Esophagus muscularis mucosa (tissue), 4 donors: Measurements from ENCODE around the gene MTUS2. TPM values are rescaled to one million over a fixed set of nuclear protein-coding genes. Genes with fewer than 3 reads are reported as not detected.

Source experiments
- DNase-seq: peaks from one replicate; pipeline ENCODE4 v3.0.0-alpha.2; 2017; ENCODE audit errors: extremely low spot score
- H3K27ac ChIP-seq, 4 donors: fragments of 200-600 bp; sonication (generic); replicated peaks in 1 of 4; 1 replicate in 3 of 4; 2 replicates in 1 of 4; pipeline ENCODE4 v1.5.1; 2016 to 2019; ENCODE audit warnings: mild to moderate bottlenecking in 1 of 4
- H3K27me3 ChIP-seq, 4 donors: fragments of 200-600 bp; sonication (generic); one replicate each; pipeline versions ENCODE4 v1.5.1 to v1.6.0; 2016 to 2019
- H3K36me3 ChIP-seq, 4 donors: fragments of 200-600 bp; sonication (generic); one replicate each; pipeline ENCODE4 v1.5.1; 2016 to 2019
- H3K4me1 ChIP-seq, 4 donors: fragments of 200-600 bp; sonication (generic); one replicate each; pipeline ENCODE4 v1.5.1; 2016 to 2019
- H3K4me3 ChIP-seq, 4 donors: fragments of 200-600 bp; sonication (generic); 1 replicate in 2 of 4; 2 replicates in 2 of 4; pipeline ENCODE4 v1.5.1; 2016 to 2019; ENCODE audit warnings: mild to moderate bottlenecking in 4 of 4, moderate library complexity in 1 of 4
- H3K9me3 ChIP-seq, 4 donors: fragments of 200-600 bp; sonication (generic); 1 replicate in 3 of 4; 2 replicates in 1 of 4; pipeline ENCODE4 v1.5.1; 2016 to 2019
- CTCF ChIP-seq, 3 experiments: fragments of 200-600 bp in 2 of 3; fragments of 450-650 bp in 1 of 3; sonication (generic) in 2 of 3; IDR thresholded peaks; one replicate each; pipeline ENCODE4 v1.5.1; 2017 to 2019; ENCODE audit warnings: antibody characterized with exemption in 3 of 3, mild to moderate bottlenecking in 2 of 3, moderate library complexity in 1 of 3
- EP300 ChIP-seq: sonication (generic); formaldehyde crosslinking; IDR thresholded peaks from one replicate; pipeline ENCODE4 v1.6.1; 2017; ENCODE audit warnings: antibody characterized with exemption
- POLR2A ChIP-seq: fragments of 450-650 bp; IDR thresholded peaks from one replicate; pipeline ENCODE4 v1.6.1; 2017; ENCODE audit warnings: antibody characterized with exemption, moderate library complexity, mild to moderate bottlenecking, low read depth
- POLR2AphosphoS5 ChIP-seq, 2 donors: sonication (generic); formaldehyde crosslinking; IDR thresholded peaks; one replicate each; pipeline ENCODE4 v1.6.1; 2017; ENCODE audit warnings: antibody characterized with exemption in 2 of 2
- WGBS: methylation state at CpG from one replicate; pipeline ENCODE4 v1.1.5; 2018; 5-methylcytosine and 5-hydroxymethylcytosine counted together
- intact Hi-C: fragments of 100-400 bp; cut with DNase I; formaldehyde crosslinking; loops from one replicate; pipeline ENCODE4 v1.15.1; 2023
- total RNA-seq, 4 donors: library from RNA; depleted of rRNA; stranded (reverse); fragments of >200 nt; gene quantifications; one replicate each; pipeline versions ENCODE4 v1.1.0 to v1.2.1, GENCODE V29; 2016

The MTUS2 gene
- total RNA-seq, 4 donors from 2014 or later: 7.1 to 46.2 (median 12.8) TPM

- H3K4me3 ChIP-seq: no peak overlapping the region
- no peak overlapping the region for H3K27ac ChIP-seq
- no peak for DNase-seq
- 93% methylated on average over 9 of the region's 9 CpGs for WGBS
- H3K27me3 ChIP-seq: peaks cover 0 to 3% (median 0%) of the 10 kb centered on the region in 4 donors
- no peaks in the 10 kb centered on the region for H3K9me3 ChIP-seq
- no peak for TF ChIP-seq EP300
- no peak for TF ChIP-seq CTCF (IDR thresholded peaks at IDR 0.05)
- TF ChIP-seq POLR2AphosphoS5 (IDR thresholded peaks at IDR 0.05): no peak
- TF ChIP-seq POLR2A: no peak
- H3K4me1 ChIP-seq: no peaks in the 10 kb centered on the region
- H3K36me3 ChIP-seq: peaks cover 0 to 18% (median 4%) of the 10 kb centered on the region in 4 donors
- intact Hi-C loops: no loop called here
Observed at GRCh38 chr13:29490561-29490885, 670.4 kb downstream of the MTUS2 start.

DNA sequence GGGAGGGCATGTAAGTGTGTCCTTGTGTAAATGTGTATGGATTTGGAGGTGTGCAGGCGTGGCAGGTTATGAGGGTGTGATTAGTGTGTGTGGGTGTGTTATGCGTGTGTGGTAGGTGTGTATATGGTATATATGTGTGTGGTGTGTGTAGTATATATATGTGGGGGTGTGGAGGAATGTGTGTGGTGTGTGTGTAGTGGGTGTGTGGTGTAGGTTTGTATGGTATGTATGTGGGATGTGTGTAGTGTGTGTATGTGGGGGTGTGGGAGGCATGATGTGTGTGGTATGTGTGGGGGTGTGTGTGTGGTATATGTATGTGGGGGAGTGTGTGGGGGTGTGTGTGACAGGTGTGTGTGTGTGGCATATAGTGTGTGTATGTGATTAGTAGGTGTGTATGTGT, 671.1 kb downstream of the MTUS2 start:
- Histone ChIP-seq H3K4me1 (peaks cover 3 to 6% (median 5%) of the 10 kb centered on the region in 4 donors), H3K4me3 (no peak overlapping the region), H3K27me3 (peaks cover 0 to 3% (median 0%) of the 10 kb centered on the region in 4 donors), H3K27ac (no peak overlapping the region), H3K9me3 (no peaks in the 10 kb centered on the region), H3K36me3 (peaks cover 0 to 18% (median 4%) of the 10 kb centered on the region in 4 donors)
- WGBS: 71% methylated on average over 2 of the region's 2 CpGs
- no peak for DNase-seq
- intact Hi-C loops: no loop called here
- TF ChIP-seq POLR2AphosphoS5 (IDR thresholded peaks at IDR 0.05) (no peak), CTCF (IDR thresholded peaks at IDR 0.05) (no peak), EP300 (no peak), POLR2A (no peak)

DNA sequence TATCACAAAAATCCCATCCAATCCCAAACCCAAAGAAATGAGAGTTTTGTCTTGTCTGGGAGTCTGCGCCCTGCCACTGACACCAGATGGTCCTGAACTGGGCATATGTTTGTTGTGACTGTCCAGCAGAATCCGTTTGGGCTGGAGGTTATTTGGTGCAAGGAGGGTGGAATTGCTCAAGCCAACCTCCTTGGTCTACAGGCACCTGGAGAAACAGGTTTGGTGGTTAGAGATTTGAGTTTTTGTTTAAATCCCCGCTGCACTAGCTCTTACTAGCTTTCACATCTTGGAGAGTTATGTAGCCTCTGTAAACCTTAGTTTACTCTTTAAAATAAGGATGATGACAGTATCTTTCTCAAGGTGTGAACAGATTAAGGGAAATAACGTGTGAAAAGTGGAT, 673.7 kb downstream of the MTUS2 start:
- intact Hi-C loops: no loop called here
- DNase-seq: no peak
- no peaks in the 10 kb centered on the region for H3K9me3 ChIP-seq
- H3K27ac ChIP-seq: no peak overlapping the region
- no peak for TF ChIP-seq POLR2AphosphoS5 (IDR thresholded peaks at IDR 0.05)
- TF ChIP-seq CTCF (IDR thresholded peaks at IDR 0.05): no peak
- no peak for TF ChIP-seq POLR2A
- no peak for TF ChIP-seq EP300
- peaks cover 4 to 23% (median 19%) of the 10 kb centered on the region in 4 donors for H3K4me1 ChIP-seq
- no peak overlapping the region for H3K4me3 ChIP-seq
- H3K36me3 ChIP-seq: peaks cover 0 to 13% (median 2%) of the 10 kb centered on the region in 4 donors
- no peaks in the 10 kb centered on the region for H3K27me3 ChIP-seq
- 84% methylated on average over 4 of the region's 4 CpGs for WGBS

- Histone ChIP-seq H3K27ac (no peak overlapping the region), H3K9me3 (no peaks in the 10 kb centered on the region), H3K4me3 (no peak overlapping the region), H3K36me3 (peaks cover 0 to 17% (median 3%) of the 10 kb centered on the region in 4 donors), H3K4me1 (peaks cover 4 to 23% (median 19%) of the 10 kb centered on the region in 4 donors), H3K27me3 (no peaks in the 10 kb centered on the region)
- no peak for DNase-seq
- WGBS: 95% methylated on average over 8 of the region's 8 CpGs
- intact Hi-C loops: no loop called here
- no peak for TF ChIP-seq EP300
- no peak for TF ChIP-seq POLR2A
- TF ChIP-seq CTCF (IDR thresholded peaks at IDR 0.05): no peak
Observed at GRCh38 chr13:29494520-29494919, 674.4 kb downstream of the MTUS2 start.

DNA sequence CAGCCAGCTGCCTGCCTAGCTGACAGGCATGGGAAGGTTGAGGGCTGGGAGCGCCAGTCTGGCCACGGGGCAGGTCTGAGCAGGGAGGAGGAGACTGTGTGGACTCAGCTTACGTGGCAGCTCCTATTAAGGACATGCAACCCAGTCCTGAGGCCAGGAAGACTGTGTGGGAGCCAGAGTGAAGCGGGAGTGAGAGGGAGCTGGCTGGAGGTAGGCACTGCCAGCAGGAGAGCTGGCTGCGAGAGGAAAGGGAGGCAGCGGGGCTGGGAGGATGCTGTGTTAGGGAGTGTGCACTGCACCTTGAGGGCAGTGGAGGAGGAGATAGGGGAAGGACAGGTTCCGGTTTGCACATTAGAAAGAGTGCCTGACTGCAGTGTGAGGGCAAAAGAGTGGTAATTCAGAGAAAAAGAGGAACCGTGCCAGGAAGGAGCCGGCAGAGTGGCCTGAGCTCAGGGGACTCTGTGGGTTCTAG, 676.1 kb downstream of the MTUS2 start:
- Histone ChIP-seq H3K4me1 (peaks cover 4 to 23% (median 19%) of the 10 kb centered on the region in 4 donors), H3K27ac (no peak overlapping the region), H3K36me3 (peaks cover 0 to 23% (median 3%) of the 10 kb centered on the region in 4 donors), H3K4me3 (no peak overlapping the region), H3K9me3 (no peaks in the 10 kb centered on the region), H3K27me3 (no peaks in the 10 kb centered on the region)
- intact Hi-C loops: no loop called here
- TF ChIP-seq POLR2AphosphoS5 (IDR thresholded peaks at IDR 0.05): no peak
- DNase-seq: no peak
- WGBS: 54% methylated on average over 9 of the region's 9 CpGs
